Lower leg skin (tissue), 4 donors: ENCODE data around the gene GRIP1. TPM values are rescaled to one million over a fixed set of nuclear protein-coding genes. Genes with fewer than 3 reads are reported as not detected.
A peak's percentile ranks its signal among the peaks of the same experiment; 100 is the strongest.

Experiments
- DNase-seq, 2 donors: peaks; one replicate each; pipeline ENCODE4 v3.0.0-alpha.2; 2019; ENCODE audit warnings: low spot score in 2 of 2
- H3K4me3 ChIP-seq: fragments of 200-600 bp; sonication (generic); 2 replicates; pipeline ENCODE4 v1.5.1; 2017; ENCODE audit warnings: mild to moderate bottlenecking, low read depth; ENCODE audit not compliant: poor library complexity, severe bottlenecking
- POLR2A ChIP-seq, 2 donors: fragments of 450-650 bp; IDR thresholded peaks; one replicate each; pipeline ENCODE4 v1.6.1; 2016 to 2017; ENCODE audit warnings: antibody characterized with exemption in 2 of 2, mild to moderate bottlenecking in 1 of 2, moderate library complexity in 1 of 2
- WGBS, 2 donors: methylation state at CpG; one replicate each; pipeline ENCODE4 v1.1.5; 2018; 5-methylcytosine and 5-hydroxymethylcytosine counted together
- intact Hi-C: fragments of 100-400 bp; cut with DNase I; formaldehyde crosslinking; loops from one replicate; pipeline ENCODE4 v1.15.0; 2023; ENCODE audit warnings: low total_unique reads
- total RNA-seq, 4 donors: library from RNA; depleted of rRNA; stranded (reverse); fragments of >200 nt; gene quantifications; one replicate each; pipeline ENCODE4 v1.1.0, GENCODE V29; 2016
- TF ChIP-seq, protein P1 (sequence below), 3 donors: fragments of 450-650 bp; IDR thresholded peaks; one replicate each; pipeline ENCODE4 v1.5.1; 2016; ENCODE audit warnings: antibody characterized with exemption in 3 of 3, mild to moderate bottlenecking in 3 of 3, moderate library complexity in 2 of 3

The GRIP1 gene
- total RNA-seq, 4 donors from 2014 or later, result 11.5 to 25.3 (median 12.3) TPM

DNA sequence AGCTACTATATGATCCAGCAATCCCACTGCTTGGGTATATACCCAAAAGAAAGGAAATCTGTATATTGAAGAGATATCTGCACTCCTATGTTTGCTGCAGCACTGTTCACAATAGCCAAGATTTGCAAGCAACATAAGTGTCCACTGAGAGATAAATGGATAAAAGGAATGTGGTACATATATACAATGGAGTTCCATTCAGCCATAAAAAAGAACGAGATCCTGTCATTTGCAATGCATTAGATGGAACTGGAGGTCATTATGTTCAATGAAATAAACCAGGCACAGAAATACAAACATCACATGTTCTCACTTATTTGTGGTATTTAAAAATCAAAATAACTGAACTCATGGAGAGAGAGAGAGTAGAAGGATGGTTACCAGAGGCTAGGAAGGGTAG is 260.0 kb downstream of the GRIP1 start:
- WGBS, 2 donors, result 69% methylated on average over 1 of the region's 1 CpG
- no peak overlapping the region for H3K4me3 ChIP-seq
- no peak for DNase-seq
- intact Hi-C loops, result no loop called here
- TF ChIP-seq, protein P1, sequence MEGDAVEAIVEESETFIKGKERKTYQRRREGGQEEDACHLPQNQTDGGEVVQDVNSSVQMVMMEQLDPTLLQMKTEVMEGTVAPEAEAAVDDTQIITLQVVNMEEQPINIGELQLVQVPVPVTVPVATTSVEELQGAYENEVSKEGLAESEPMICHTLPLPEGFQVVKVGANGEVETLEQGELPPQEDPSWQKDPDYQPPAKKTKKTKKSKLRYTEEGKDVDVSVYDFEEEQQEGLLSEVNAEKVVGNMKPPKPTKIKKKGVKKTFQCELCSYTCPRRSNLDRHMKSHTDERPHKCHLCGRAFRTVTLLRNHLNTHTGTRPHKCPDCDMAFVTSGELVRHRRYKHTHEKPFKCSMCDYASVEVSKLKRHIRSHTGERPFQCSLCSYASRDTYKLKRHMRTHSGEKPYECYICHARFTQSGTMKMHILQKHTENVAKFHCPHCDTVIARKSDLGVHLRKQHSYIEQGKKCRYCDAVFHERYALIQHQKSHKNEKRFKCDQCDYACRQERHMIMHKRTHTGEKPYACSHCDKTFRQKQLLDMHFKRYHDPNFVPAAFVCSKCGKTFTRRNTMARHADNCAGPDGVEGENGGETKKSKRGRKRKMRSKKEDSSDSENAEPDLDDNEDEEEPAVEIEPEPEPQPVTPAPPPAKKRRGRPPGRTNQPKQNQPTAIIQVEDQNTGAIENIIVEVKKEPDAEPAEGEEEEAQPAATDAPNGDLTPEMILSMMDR (IDR thresholded peaks at IDR 0.05), result no peak
- TF ChIP-seq POLR2A (IDR thresholded peaks at IDR 0.05), result no peak

DNA sequence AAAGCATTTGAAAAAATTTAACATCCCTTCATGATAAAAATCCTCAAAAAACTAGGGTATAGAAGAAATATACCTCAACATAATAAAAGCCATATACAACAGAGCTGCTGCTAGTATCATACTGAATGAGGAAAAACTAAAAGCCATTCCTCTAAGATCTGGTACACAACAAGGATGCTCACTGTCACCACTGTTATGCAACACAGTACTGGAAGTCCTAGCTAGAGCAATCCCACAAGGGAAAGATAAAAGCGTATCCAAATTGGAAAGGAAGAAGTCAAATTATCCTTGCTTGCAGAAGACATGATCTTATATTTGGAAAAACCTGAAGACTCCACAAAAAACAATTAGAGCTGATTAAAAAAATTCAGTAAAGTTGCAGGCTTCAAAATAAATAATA is 261.7 kb downstream of the GRIP1 start:
- DNase-seq, result no peak
- intact Hi-C loops, result no loop called here
- 75 to 86% methylated on average over 1 of the region's 1 CpG for WGBS, 2 donors
- TF ChIP-seq, protein P1 (IDR thresholded peaks at IDR 0.05), result no peak
- TF ChIP-seq POLR2A (IDR thresholded peaks at IDR 0.05), result no peak
- no peak overlapping the region for H3K4me3 ChIP-seq

DNA sequence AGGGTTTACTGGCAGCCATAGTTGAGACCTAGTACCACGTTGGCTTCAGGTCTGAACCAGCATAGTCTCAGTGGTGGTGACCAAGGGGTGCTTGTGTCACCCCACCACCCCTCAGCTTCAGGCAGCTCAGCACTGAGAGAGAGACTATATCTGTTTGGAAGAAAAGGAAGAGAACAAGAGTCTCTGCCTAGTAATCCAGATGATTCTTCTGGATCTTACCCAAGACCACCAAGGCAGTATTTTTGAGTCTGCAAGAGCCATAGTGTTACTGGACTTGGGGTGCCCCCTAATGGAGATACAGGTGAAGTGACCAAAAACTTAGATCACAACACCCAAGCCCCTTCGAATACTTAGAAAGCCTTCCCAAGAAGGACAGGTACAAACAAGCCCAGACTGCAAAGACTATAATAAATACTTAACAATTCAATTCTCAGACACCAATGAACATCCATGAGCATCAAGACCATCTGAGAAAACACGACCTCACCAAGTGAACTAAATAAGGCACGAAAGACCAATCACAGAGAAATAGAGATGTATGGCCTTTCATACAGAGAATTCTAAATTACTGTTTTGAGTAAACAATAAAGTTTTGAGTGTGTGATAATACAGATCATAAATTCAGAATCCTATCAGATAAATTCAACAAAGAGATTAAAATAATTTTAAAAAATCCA is 269.5 kb downstream of the GRIP1 start:
- no peak overlapping the region for H3K4me3 ChIP-seq
- intact Hi-C loops, result no loop called here
- no peak for DNase-seq
- WGBS, 2 donors, result 69 to 81% methylated on average over 4 of the region's 4 CpGs
- TF ChIP-seq, protein P1 (IDR thresholded peaks at IDR 0.05), result no peak
- TF ChIP-seq POLR2A (IDR thresholded peaks at IDR 0.05), result no peak

DNA sequence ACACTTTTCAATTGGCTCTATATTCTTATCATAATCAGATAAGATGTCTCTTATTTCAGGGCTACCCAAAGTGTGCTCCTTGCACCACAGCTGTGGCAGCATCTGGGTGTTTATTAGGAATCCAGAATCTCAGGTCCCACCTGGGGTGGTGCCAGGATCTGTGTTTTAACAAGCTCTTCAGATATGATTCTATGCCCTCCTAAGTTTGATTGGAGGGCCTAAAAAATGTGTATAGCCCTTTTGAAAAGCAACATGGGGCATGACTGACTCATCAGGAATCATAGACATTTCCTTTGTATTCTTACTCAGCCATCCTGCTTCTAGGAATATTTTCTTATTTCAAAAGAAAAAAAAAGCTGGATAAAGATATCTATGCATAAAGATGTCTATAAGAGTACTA is 273.5 kb downstream of the GRIP1 start:
- no peak for DNase-seq
- H3K4me3 ChIP-seq, result no peak overlapping the region
- TF ChIP-seq, protein P1 (IDR thresholded peaks at IDR 0.05), result no peak
- TF ChIP-seq POLR2A (IDR thresholded peaks at IDR 0.05), result no peak
- intact Hi-C loops, result no loop called here

DNA sequence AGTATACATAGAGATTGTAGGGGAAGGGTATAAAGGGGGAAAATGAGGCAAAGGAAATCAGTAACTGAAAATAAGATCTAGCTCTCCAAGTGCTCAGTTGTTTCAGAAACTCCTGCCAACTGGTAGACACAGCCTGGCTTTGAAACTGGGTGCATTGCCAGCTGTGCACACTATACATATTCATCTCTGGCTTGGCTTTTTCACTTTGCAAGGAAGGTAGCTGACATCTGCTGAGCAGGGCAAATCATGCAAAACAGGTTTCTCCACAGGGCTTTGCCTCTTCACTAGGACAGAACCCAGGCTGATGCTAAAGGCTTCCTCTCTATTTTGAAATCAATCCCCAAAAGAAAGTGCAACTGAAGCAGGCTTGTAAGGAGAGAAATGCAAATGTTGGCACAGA is 275.1 kb downstream of the GRIP1 start:
- H3K4me3 ChIP-seq, result no peak overlapping the region
- TF ChIP-seq, protein P1 (IDR thresholded peaks at IDR 0.05), result no peak
- TF ChIP-seq POLR2A (IDR thresholded peaks at IDR 0.05), result no peak
- peak in 1 of 2 donors; percentile 21 for DNase-seq
- intact Hi-C loops, result no loop called here

DNA sequence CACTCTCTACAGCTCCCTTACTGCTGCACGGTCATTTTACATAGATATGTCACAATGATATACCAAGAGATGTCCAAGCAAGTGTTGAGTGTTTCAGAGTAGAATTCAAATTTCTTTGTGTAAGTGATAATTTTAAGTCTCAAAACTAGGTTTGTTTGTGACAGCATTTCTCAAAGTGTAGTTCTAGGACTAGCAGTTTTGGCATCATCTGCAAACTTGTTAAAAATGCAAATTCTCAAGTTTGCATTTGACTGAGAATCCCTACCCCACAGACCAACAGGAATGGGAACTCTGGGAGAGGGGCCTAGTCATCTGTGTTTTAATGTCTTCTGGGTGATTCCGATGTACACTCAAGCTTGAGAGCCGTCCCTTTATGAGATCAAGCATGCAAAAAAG is 279.0 kb downstream of the GRIP1 start:
- H3K4me3 ChIP-seq, result no peak overlapping the region
- TF ChIP-seq, protein P1 (IDR thresholded peaks at IDR 0.05), result no peak
- TF ChIP-seq POLR2A (IDR thresholded peaks at IDR 0.05), result no peak
- intact Hi-C loops, result no loop called here
- DNase-seq, result no peak
- WGBS, 2 donors, result 87 to 88% methylated on average over 3 of the region's 3 CpGs
